NOMO-1 (cell line): Measurements from ENCODE around the gene TSPAN1.
A peak's percentile ranks its signal among the peaks of the same experiment; 100 is the strongest.
"Not testable (repeated sequence)": the region's sequence is repeated elsewhere in the genome, so short reads cannot be mapped to it uniquely, and the experiment has no call there.

Source experiments
- DNase-seq, 2 experiments: peaks; one replicate each; lab custom pipeline; 2025; ENCODE audit not compliant: unreplicated experiment in 2 of 2; lab: John Stamatoyannopoulos, UW

TSPAN1 gene

DNA sequence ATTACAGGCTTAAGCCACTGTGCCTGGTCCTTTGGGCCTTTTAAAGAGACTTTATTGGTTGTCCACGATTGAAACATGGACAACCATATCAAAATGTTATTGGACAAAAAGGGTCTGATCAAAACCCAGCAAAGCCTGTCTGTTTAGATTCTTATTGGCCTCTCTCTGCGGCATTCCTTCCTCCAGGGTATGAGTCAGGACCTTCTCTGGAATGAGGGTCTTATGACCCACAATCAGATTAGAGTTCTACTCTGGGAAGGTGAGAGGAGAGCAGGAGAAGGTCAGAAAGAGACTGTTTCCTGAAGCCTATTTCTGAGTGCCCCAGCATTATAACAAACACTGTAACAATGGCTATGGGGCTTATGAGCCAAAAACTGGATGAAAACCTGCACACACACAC lies 36.2 kb downstream of the TSPAN1 start:
- no peak for DNase-seq

DNA sequence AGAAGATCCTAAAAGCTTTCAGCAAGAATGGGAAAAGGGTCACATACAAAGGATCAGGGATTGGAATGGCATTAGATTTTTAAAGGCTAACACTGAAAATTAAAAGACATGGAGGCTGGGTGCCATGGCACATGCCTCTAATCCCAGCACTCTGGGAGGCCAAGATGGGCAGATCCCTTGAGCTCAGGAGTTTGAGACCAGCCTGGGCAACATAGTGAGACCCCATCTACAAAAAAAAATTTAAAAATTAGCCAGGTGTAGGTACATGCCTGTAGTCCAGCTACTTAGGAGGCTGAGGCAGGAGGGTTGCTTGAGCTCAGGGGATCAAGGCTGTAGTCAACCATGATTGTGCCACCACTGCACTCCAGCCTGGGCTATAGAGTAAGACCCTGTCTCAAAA lies 40.6 kb downstream of the TSPAN1 start:
- DNase-seq: no peak

DNA sequence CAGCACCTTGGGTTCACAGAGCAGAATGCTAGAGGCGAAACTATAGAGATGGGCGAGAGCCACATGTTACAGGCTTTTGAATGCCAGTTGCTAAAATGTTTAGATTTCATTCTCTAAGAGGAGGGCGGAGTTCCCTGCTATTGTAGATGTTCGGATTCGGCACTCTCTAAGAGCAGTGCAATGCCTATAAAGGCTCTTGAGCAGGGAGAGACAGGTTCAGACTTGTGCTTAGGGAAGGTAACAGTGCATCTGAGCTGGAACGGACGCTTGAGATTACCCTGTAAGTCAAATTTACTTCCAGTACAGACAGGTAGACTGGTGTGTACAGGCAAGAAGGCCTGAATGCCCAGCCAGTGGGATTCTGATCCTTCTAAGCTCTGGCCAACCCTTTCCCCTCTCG lies 43.6 kb downstream of the TSPAN1 start:
- DNase-seq: no peak

DNA sequence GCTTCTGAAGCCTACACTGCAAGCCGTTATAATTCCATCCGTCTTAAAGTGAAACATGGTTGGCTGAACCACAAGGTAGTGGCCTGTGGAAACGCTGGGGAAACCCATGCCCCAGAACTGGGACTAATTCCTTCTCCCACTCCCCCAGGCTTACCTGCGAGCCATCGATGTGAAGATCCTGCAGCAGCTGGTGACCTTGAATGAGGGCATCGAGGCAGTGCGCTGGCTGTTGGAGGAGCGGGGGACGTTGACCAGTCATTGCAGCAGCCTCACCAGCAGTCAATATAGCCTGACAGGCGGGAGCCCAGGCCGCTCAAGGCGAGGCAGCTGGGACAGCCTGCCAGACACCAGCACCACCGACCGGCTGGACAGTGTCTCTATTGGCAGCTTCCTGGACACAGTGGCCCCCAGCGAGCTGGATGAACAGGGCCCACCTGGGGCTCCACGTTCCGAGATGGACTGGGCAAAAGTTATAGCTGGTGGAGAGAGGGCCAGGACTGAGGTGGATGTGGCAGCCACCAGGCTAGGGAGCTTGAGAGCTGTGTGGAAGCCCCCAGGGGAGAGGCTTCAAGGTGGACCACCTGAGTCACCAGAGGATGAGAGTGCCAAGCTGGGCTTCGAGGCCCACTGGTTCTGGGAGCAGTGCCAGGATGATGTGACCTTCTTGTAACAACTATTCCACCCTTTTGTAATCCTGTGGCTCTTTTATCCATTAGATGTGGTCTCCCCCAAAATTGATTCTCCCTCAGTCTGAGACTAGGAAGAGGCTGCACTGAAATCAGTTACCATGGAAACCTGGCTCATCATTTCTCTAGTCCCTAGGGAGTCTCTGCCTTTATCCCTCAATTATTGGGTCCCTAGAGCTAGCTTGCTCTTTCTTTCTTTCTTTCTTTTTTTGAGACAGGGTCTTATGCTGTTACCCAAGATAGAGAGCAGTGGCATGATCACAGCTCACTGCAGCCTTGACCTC lies 44.9 kb downstream of the TSPAN1 start:
- no peak for DNase-seq

DNA sequence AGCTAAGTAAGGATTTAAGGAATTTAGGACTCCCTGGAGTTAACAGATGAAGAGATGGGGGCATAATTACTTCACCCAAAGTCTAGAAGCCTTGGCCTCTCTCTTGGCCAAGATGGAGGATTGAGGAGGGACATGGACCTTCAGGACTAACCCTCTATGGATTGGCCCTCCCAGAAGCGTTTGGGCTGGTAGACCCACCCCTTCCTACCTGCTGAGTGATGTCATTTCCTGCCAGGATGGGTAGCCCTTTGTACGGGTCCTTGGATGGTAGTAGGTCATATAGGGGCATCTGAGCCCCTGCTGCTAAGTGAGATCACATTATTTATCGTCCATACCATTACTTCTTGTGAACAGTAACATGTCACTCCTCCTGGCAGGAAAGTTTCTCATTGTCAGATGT lies 45.9 kb downstream of the TSPAN1 start:
- DNase-seq: no peak

DNA sequence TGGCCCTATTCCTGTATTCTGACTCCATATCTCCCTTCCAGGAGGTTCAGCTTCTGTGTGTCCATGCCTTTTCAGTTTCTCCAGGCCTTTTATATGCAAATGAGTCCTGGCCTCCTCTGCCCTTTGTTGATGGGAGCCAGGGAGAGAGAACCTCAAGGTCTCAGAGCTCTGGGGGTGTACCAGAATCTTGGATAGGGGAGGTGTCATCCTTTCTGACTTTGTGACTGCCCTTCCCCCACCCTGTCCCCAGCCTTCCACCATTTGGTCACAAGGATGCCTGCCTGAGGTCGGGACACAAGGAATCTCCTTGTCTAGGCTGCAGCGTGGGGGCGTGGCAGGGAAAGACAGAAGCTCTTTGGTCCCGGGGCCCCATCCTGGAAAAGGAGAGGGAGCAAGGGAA lies 46.9 kb downstream of the TSPAN1 start:
- no peak for DNase-seq

DNA sequence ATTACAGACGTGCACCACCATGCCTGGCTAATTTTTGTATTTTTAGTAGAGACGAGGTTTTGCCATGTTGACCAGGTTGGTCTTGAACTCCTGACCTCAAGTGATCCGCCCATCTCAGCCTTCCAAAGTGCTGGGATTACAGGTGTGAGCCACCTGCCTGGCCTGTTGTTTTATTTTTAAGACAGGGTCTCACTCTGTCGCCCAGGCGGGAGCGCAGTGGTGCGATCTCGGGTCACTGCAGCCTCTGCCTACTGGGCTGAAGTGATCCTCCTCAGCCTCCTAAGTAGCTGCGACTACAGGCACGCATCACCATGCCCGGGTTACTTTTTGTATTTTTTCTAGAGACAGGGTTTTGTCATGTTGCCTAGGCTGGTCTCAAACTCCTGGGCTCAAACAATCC lies 48.2 kb downstream of the TSPAN1 start:
- not testable (repeated sequence) for DNase-seq

DNA sequence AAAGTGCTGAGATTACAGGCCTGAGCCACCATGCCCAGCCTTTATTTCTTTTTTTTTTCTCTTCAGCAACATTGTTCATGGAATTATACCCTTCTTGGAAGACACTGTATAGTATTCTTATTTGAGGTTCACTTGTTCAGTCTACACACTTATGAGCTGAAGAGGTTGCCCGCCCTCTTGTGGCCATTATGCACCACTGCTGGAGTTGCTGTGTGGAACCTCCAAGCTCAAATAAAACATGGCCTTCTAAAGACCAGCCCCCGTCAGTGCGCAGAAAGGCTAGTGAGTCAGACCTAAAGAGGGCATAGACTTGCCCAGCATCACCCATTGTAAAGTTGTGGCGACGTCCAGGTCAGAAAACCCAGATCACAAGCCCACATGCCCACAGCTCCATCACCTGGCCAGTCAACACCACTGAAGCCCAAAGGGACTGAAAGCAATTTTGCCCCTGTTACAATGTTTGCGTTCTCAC lies 48.6 kb downstream of the TSPAN1 start:
- DNase-seq: peak; percentile 53 to 78

DNA sequence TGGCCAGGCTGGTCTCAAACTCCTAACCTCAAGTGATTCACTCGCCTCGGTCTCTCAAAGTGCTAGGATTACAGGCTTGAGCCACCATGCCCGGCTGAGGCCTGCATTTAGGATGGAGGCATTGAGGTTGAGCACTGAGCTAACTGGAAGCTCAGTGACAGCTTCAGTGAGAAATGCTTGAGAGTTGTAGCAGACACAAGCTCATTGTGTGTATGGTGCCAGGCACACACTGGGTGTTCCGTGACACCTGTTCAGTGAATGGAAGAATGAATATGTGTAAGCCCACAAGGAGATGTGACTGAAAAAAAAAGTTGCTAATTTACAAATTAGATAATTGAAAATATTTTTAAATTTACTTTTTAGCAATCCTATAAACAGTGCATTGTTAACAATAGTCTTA lies 50.1 kb downstream of the TSPAN1 start:
- no peak for DNase-seq

DNA sequence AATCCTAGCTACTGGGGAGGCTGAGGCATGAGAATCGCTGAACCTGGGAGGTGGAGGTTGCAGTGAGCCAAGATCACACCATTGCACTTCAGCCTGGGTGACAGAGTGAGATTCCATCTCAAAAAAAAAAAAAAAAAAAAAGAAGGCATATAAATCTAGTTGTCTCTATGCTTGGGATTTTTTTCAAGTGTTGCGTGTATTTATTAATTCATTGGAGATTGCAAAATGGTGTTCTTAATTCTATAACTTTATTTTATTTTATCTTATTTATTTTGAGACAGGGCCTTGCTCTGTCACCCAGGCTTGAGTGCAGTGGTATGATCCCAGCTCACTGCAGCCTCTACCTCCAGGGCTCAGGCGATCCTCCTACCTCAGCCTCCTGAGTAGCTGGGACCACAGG lies 56.3 kb downstream of the TSPAN1 start:
- DNase-seq: not testable (repeated sequence)
